Measurements from ENCODE around the gene SENP8.

DNA sequence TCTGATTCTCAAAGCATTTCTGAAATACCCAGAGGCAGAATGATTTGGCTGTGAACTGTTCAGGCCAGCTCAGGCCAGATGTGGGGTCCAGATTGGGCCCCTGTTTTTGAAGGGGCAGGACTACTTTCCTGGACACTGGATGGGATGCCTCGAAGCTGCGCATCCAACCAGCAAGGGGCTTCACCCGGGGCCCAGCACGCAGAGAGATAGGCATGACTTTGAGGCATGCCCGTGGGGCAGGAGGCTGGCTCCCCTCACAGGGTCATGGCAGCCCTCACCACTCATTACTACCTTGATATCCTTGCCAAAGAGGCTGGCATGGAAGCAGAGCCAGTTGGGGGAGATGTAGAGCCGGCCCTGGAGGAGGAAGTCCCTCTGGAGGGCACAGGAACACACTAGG, 49.2 kb downstream of the SENP8 start:
- TF ChIP-seq, protein P1, sequence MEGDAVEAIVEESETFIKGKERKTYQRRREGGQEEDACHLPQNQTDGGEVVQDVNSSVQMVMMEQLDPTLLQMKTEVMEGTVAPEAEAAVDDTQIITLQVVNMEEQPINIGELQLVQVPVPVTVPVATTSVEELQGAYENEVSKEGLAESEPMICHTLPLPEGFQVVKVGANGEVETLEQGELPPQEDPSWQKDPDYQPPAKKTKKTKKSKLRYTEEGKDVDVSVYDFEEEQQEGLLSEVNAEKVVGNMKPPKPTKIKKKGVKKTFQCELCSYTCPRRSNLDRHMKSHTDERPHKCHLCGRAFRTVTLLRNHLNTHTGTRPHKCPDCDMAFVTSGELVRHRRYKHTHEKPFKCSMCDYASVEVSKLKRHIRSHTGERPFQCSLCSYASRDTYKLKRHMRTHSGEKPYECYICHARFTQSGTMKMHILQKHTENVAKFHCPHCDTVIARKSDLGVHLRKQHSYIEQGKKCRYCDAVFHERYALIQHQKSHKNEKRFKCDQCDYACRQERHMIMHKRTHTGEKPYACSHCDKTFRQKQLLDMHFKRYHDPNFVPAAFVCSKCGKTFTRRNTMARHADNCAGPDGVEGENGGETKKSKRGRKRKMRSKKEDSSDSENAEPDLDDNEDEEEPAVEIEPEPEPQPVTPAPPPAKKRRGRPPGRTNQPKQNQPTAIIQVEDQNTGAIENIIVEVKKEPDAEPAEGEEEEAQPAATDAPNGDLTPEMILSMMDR (IDR thresholded peaks at IDR 0.05): no peak
- TF ChIP-seq POLR2A (IDR thresholded peaks at IDR 0.05): no peak
